ENCODE measurements around the gene TMEM129.

TMEM129 gene

GRCh38 chr4:1745165-1745564, 24.0 kb upstream of the TMEM129 start:
- DNase-seq (ENCODE audit: low spot score) = no peak

GRCh38 chr4:1744552-1744951, 23.4 kb upstream of the TMEM129 start:
- no peak for DNase-seq (ENCODE audit: low spot score)

DNA sequence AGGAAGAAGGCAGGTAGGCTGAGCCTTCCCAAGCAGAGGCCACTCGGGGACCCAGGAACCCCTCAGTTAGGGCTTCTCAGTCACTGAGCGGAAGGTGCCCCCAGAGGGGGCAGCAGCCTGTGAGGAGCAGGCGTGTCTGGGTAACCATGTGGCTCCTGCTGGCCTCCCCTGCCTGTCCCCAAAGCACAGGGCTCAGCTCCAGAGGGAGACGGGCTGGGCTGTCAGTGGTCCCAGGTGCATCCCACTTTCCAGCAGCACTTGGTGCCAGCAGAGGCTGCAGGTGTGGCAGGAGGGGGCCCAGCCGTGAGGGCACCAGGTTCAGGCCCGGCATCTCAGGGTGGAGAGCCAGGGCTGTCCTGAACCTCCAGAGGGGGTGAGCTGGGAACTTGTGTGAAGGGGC, 22.9 kb upstream of the TMEM129 start:
- no peak for DNase-seq (ENCODE audit: low spot score)

- DNase-seq (ENCODE audit: low spot score) = no peak
Measured at GRCh38 chr4:1743551-1743950, 22.4 kb upstream of the TMEM129 start.

- no peak for DNase-seq (ENCODE audit: low spot score)
Measured at GRCh38 chr4:1741208-1741607, 20.1 kb upstream of the TMEM129 start.

- DNase-seq (ENCODE audit: low spot score) = no peak
Measured at GRCh38 chr4:1740021-1740545, 19.0 kb upstream of the TMEM129 start.

DNA sequence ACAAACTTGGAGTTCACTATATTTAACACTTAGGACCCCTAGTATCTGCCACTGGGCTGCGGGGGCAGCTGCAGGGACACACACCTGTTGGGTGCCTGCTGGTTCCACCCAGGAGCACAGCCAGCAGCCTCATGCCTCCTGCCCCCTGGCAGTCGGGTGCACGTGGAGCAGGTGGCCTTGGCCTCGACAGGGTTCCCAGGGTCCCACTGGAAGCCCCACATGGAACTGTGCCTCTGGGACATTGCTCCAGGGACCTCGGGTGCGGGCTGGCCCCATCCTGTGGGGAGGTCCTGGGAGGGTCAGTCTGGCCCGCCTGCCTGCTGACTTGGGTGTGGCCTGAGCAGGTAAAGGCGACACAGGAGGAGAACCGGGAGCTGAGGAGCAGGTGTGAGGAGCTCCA, 18.2 kb upstream of the TMEM129 start:
- DNase-seq (ENCODE audit: low spot score) = no peak

- DNase-seq (ENCODE audit: low spot score) = no peak
Measured at GRCh38 chr4:1738410-1738809, 17.3 kb upstream of the TMEM129 start.

DNA sequence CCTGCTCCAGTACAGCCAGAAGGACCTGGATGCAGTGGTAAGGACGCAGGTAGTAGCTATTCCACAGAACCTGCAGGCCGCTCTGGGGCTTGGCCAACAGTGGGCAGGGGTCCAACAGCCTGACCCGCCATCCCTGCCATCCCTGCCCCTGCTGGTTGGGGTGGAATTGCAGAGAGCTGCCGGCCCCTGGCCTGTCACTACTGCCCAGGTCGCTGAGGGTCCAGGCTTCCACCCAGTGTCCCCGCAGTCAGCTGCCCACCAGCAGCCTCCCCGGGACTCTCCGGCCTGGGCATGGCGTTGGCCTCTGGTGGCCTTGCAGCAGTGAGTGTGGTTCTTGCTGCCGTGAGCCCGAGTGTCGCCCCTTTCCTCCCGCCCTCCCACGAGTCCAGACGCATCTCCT, 16.5 kb upstream of the TMEM129 start:
- no peak for DNase-seq (ENCODE audit: low spot score)

GRCh38 chr4:1736812-1737211, 15.7 kb upstream of the TMEM129 start:
- DNase-seq (ENCODE audit: low spot score) = no peak

DNA sequence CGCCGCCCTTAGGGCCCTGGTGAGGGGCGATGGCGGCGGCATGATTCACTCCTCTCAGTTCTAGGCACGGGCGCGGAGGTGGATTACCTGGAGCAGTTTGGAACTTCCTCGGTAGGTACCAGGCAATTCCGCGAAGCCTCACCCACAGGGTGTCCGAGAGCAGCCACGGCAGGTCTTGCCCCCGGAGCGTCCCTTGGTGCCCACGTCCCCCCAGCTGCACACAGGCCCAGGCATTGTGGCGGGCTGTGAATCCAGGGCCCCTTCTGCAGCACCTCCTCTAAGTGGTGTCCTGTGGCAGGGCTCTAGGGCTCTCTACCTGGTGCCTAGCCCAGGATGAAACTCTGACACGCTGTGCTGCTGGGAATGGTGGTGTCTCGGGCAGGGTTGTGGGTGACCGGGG, 14.1 kb upstream of the TMEM129 start:
- DNase-seq (ENCODE audit: low spot score) = no peak

DNA sequence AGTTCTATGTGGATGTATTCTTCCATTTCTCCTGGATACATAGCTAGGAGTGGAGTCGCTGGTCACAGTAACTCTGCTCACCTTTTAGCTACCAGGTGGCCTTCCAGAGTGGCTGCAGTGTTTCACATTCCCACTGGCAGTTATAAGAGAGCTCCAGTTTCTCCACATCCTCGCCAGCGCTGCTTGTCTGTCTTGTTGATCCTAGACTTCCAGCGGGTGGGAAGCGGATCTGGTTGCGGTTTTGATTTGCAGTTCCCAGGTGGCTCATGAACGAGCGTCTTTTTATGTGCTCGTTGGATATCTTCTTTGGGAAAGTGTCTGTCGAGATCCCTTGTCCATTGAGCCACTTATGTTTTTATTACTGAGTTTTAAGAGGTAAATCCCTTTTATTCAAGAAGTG, 11.8 kb upstream of the TMEM129 start:
- no peak for DNase-seq (ENCODE audit: low spot score)

DNA sequence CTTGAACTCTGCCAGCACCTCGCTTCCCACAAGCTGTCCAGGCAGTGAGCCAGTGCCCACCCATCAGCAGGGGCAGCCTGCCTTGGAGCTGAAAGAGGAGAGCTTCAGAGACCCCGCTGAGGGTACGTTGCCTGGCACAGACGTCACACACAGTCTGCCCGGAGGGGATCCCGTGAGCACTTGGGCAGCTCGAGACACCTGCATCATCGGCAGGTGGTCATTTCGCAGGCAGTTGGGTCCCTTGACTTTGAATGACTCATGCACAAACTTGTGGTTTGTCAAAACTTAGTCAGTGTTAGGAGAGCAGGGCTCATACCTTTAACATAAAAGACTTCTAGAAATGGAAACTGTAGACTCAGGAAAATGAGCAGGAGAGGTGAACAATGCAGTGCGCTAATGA, 10.1 kb upstream of the TMEM129 start:
- DNase-seq (ENCODE audit: low spot score) = no peak

DNA sequence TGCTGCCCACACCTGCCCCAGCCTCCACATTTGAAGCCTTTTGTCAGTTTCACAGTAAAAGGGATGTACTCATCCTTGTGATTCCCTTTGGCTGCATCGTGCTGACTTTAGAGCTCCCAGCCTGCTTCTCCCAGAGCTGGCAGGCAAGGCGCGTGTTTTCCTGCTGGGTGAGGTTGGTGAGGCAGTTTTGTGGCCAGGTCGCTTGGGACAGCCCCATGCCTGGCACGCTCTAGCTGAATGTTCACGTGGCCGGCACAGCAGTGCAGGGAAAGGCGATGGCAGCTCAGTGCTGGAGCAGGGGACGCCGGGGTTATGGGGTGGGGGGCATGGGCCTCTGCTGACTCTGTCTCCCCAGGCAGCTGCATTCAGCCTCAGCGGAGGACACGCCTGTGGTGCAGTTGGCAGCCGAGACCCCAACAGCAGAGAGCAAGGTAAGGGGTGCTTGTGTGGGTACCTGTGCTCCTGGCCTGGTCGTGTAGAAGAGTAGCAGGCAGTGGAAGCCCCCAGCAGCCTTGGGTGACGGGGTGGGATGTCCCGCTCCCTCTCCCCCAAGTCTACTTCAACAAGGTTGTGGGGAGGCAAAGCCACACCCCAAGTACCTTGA, 9.5 kb upstream of the TMEM129 start:
- no peak for DNase-seq (ENCODE audit: low spot score)

DNA sequence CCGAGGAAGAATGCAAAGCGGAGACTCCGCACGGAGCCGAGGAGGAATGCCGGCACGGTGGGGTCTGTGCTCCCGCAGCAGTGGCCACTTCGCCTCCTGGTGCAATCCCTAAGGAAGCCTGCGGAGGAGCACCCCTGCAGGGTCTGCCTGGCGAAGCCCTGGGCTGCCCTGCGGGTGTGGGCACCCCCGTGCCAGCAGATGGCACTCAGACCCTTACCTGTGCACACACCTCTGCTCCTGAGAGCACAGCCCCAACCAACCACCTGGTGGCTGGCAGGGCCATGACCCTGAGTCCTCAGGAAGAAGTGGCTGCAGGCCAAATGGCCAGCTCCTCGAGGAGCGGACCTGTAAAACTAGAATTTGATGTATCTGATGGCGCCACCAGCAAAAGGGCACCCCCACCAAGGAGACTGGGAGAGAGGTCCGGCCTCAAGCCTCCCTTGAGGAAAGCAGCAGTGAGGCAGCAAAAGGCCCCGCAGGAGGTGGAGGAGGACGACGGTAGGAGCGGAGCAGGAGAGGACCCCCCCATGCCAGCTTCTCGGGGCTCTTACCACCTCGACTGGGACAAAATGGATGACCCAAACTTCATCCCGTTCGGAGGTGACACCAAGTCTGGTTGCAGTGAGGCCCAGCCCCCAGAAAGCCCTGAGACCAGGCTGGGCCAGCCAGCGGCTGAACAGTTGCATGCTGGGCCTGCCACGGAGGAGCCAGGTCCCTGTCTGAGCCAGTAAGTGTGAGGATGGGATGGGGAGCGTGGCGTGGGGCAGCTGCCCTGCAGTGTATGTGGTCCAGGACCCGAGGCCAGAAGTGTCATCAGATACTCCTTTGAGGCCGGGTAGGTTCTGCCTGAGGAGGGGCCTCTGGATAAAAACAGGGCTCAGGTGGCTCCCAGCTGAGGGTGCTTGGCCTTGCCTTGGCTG, 7.2 kb upstream of the TMEM129 start:
- no peak for DNase-seq (ENCODE audit: low spot score)

DNA sequence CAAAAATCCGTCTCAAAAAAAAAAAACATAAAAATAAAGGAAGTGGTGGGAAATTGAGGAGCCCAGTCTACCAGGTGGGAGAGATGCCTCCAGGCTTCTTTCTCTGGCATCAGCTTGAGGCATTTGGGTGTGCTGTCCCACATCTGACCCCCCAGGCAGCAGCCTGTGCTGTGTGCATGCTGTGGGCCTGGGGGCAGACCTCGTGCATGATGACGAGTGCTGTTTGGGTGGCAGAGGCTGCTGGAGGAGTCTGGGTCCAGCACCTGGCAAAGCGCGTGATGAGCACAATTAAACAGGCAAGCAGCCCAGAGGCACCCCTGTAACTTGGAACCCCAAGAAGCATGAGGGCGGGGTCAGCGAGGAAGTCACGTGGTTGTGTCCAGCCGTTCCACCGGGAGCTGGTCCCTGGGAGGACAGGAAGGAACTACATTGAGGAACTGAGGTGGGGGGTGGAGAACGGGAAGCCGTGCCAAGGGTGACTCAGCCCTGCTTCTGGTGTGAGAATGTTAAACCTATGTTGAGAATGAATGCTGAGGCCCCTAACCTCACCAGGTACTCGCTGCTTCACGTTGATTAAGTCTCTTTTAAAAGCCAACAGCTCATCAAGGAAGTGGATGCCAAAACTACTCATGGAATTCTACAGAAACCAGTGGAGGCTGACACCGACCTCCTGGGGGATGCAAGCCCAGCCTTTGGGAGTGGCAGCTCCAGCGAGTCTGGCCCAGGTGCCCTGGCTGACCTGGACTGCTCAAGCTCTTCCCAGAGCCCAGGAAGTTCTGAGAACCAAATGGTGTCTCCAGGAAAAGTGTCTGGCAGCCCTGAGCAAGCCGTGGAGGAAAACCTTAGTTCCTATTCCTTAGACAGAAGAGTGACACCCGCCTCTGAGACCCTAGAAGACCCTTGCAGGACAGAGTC, 6.3 kb upstream of the TMEM129 start:
- DNase-seq (ENCODE audit: low spot score) = no peak

DNA sequence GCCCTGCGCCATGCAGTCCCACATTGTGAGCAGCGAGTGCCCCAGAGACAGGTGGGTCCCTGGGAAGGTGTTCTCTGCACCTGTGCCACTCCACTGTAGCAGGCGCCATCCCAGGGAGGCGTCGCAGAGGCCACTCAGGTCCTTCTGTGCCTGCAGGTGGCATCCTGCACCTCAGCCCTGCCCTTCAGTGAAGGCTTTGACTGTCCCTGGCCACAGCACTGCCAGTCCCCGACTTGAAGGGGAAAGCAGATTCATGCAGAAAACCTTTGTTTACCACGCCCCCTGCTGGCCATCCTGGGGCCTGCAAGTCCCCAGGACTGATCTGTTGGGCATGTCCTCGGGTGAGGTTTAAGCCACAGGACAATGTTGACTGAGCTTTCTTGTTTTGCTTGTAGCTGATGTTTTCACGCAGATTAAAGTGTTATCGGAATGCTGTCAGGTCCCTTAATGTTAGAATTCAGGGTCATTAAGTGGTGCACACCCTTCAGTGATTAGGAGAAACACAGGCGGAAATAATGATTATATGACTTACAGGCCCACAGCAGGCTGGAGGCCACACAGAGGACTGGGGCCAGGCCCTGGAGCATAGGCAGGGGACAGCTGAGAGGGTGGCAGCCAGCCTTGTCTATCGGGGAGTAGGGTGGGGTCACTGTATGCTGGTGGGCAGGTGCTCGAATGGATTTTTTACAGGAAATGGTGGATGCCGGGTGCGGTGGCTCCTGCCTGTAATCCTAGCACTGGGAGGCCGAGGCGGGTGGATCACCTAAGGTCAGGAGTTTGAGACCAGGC, 5.2 kb upstream of the TMEM129 start:
- peak; percentile 78 for DNase-seq (ENCODE audit: low spot score)

DNA sequence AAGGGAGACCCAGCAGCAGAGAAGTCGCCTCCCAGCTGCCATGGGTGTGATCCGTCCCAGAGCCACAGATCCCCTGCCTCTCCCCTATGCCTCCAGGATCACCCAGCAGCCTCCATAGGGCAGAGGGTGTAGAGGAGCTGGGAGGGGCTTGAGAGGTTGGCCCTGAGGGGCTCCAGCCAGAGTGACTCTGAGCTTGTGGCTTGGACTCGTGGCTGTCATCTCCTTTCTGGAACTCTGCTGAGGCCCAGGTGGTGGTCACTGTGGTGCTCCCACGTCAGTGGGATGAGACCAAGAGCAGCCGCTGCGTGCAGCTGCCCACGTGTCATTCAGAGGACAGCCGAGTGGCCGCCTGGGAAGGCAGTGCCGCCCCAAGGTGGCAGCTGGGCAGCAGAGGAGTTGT, 4.4 kb upstream of the TMEM129 start:
- no peak for DNase-seq (ENCODE audit: low spot score)

DNA sequence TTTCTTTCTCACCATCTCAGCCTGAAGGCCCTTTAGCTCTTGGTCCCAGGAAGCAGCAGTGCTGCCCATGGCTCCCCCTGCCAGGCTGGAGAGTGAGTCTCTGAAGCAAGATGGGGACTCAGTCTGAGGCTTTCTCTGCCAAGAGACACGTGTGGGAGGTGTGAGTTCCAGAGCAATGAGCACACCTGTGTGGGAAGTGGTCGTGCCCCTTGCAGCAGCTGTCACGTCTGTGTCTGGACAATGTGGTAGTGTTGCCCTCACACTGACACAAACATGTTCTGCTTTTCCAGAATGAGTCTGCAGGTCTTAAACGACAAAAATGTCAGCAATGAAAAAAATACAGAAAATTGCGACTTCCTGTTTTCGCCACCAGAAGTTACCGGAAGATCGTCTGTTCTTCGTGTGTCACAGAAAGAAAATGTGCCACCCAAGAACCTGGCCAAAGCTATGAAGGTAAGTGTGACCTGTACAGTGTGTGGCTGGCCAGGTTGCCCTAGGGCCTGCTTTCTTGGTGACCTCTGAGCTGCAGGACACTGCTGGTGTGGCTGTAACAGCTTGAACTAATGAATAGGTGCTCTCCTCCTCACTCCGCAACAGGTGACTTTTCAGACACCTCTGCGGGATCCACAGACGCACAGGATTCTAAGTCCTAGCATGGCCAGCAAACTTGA, 2.1 kb upstream of the TMEM129 start:
- no peak for DNase-seq (ENCODE audit: low spot score)

DNA sequence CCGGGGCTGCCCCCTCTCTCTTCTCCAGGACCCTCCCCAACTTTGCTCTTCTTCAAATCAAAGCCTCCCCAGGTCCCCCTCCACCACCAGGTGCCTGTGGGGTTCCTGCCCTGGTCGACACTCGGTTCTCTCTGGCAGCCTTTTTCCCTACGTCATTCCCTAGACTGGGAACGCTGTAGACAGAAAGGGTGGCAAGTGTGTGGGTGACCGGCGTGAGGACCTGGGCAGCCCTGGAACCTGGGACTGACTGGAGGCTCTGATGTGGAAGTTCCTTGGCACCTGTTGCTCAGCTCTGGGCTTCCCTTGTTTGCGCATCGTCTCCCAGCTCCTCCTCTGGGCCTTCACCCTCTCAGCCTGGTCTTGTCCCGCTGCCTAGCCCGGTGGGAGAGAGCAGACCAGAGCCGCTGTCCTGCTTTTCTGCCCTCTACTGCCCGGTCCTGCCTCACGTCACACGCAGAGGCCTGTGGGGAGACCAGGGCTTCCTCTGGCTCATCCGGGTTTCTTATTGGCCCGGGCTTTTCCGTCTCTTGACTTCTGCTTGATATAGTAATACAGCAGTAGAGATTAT, 1.5 kb upstream of the TMEM129 start:
- no peak for DNase-seq (ENCODE audit: low spot score)
